GM21390 (cell line): ENCODE measurements around the gene VWA7.
"Not testable (repeated sequence)": the region's sequence is repeated elsewhere in the genome, so short reads cannot be mapped to it uniquely, and the experiment has no call there.

ENCODE experiments used
- ATAC-seq: cut with Tn5 transposase; IDR thresholded peaks from one replicate; pipeline ENCODE4 v1.9.1; 2021; ENCODE audit not compliant: unreplicated experiment

VWA7 gene, protein sequence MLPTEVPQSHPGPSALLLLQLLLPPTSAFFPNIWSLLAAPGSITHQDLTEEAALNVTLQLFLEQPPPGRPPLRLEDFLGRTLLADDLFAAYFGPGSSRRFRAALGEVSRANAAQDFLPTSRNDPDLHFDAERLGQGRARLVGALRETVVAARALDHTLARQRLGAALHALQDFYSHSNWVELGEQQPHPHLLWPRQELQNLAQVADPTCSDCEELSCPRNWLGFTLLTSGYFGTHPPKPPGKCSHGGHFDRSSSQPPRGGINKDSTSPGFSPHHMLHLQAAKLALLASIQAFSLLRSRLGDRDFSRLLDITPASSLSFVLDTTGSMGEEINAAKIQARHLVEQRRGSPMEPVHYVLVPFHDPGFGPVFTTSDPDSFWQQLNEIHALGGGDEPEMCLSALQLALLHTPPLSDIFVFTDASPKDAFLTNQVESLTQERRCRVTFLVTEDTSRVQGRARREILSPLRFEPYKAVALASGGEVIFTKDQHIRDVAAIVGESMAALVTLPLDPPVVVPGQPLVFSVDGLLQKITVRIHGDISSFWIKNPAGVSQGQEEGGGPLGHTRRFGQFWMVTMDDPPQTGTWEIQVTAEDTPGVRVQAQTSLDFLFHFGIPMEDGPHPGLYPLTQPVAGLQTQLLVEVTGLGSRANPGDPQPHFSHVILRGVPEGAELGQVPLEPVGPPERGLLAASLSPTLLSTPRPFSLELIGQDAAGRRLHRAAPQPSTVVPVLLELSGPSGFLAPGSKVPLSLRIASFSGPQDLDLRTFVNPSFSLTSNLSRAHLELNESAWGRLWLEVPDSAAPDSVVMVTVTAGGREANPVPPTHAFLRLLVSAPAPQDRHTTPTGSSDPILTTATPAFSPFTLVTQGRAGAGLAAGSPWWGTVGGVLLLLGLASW

DNA sequence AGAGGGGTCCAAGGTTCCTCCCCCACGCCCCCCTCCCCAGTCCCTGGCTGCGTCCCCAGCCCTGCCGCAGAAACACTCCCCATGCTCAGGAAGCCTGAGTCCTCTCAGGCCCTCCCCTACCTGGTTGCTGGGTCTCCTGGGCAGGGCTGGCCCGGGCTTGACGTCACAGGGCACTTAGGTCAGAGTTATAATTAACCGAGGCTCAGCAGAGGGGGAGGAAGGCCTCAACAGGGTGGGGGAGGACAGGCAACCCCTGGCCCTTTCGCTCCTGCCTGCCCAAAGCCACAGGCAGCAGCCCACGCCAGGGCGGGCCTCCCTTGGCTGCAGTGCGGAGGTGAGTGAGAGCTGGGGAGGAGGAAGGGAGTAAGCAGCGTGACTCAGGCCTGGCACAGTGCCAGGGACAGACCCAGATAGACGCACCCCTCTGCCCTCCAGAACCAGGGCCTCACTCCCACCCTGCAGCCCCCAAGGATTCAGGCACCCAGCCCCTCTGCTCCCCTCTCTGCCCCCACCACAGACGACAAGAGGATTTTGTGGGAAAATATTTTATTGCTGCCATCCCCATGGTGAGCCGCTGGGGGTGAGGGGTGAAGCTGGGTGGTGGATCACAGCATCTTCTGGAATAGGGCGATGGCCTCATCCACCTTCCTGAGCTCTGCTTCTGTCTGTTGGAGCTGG, at the start of gene VWA7:
Gene VWA7, minus strand, starts transcription at position 340 of the 678 bp plus-strand sequence. CDS start 549 bp downstream, outside the sequence.
- ATAC-seq = no peak

DNA sequence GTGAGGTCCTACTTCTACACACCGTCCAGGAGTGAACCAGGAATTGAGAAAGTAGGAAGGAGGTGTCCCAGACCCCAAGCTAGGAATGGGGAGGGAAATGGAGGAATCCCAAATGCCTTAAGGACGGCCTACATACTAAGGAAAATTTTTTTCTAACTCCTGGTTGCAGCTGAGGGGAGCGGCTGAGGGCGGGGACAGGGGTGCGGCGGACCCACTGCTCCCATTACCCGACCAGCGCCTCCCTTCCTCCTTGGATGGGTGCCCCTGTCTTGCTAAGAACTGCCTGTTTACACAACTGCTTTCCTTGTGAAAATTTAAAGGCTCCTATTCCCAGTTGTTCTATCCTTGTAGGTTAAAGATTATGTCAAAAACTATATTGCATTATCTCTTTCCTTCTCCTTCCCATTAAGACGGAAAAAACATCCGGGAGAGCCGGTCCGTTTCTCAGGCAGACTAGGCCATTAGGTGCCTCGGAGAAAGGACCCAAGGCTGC, 49.7 kb upstream of the VWA7 start:
- peak; percentile 9 for ATAC-seq

DNA sequence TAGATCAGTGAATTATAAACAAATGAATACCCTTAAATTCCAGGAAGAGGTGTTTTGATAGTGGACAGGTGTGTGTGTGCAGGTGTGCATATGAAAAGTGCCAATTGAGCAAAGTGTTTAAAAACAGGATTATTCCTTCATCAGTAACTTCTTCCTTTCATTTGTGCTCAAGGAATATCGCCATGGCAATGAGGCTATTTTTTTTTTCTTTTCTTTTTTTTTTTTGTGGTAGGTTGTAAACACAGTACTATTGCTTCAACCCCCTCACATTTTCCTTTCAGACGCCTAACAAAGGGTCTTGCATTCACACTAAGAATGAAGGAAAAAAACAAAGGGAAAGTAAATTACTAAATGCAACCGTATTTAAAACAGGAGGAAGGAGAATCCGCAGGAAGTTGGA, 48.4 kb upstream of the VWA7 start:
- no peak for ATAC-seq

DNA sequence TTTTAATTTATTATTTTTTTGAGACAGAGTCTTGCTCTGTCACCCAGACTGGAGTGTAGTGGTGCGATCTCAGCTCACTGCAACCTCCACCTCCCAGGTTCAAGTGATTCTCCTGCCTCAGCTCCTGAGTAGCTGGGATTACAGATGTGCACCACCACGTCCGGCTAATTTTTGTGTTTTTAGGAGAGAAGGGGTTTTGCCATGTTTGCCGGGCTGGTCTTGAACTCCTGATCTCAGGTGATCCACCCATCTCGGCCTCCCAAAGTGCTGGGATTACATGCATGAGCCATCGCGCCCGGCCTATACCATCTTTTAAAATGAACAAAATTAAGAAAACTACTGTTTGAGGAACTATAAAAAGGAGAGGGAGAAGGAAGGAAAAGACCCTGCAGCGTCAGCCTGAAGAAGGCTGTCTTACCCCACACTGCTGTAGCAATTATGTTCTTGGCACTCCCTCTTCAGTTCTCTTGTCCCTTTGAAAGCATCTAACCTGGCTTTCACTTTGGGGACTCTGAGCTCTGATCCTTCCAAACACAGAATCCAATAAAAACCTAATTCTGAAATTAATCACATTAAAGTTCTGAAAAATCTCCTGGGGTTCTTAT, 46.6 kb upstream of the VWA7 start:
- ATAC-seq = not testable (repeated sequence)

DNA sequence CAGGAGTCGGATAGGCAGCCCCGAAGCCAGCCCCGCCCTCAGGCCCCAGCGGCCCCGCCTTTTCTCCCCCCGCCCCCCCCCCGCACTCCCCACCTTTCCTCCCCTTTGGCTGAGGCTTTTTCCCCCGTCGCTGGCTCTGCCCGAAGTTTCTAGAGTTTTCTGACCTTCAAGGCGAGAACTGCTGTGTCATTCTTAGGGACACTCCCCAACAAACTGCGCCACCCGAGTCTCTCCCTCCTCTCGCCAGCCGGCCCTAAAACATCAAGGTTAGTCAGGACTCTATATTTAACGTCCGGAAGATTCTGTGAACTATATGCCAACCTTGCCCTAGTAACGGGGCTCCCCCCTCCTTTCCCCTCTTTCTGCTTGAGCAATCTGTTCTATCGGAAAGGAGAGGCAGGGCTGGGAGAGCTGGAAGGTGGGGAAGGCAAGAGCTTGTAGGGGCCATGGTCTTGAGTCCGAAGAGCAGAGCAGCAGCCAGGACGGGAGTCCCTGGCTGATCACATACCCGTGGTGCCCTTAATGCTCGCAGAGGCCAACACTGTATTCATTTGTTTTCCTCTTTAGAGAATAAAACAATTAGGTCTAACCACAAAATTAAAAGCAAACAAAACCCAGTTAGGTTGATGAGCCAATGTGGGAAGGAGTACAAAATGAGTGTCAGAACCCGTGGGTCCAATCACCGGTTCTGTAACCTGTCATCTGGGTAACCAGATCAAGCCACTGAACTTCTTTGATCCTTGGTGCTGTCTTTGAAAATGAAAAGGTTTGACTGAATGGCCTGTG, 45.1 kb upstream of the VWA7 start:
- ATAC-seq = no peak

DNA sequence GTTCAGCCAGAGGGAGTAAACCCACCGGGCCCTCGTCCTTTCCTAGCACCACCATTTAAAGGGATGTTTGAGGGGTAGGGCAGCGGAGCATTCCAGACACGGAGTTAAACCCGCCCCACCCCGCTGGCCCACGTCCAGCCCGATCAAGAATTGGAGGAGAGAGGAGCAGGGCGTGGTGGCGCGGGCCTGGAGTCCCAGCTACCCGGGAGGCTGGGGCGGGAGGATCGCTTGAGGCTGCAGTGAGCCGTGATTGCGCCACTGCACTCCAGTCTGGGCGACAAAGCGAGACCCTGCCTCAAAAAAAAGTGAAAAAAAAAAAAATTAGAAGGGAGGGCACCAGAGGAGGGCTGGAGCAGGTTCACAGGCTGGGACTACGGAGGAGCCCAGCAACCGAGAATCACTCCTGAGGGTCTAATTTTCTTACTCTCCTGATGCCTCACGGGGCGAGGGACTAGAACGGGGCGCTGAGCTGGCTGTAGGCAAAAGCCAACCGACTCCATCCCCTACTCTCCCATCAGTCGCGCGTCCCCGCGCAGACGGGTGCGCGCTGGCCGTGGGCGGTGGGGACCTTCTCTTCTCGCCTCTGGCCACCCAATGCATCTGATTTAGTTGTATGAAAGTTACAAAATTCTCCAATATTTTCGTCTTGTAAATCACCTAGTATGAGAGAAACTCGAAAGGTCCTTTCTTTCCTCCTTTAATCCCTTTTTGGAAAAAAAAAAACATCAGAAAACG, 44.3 kb upstream of the VWA7 start:
- no peak for ATAC-seq

DNA sequence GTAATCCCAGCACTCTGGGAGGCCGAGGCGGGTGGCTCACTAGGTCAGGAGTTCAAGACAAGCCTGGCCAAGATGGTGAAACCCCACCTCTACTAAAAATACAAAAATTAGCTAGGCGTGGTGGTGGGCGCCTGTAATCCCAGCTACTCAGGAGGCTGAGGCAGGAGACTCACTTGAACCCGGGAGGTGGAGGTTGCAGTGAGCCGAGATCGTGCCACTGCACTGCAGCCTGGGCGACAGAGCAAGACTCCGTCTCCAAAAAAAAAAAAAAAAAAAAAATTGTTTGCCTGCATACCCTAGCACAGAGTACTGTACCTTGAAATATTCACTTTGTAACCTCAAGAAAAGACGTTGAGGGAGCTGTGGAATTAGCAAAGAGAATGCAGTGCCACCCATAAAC, 43.3 kb upstream of the VWA7 start:
- ATAC-seq = not testable (repeated sequence)

DNA sequence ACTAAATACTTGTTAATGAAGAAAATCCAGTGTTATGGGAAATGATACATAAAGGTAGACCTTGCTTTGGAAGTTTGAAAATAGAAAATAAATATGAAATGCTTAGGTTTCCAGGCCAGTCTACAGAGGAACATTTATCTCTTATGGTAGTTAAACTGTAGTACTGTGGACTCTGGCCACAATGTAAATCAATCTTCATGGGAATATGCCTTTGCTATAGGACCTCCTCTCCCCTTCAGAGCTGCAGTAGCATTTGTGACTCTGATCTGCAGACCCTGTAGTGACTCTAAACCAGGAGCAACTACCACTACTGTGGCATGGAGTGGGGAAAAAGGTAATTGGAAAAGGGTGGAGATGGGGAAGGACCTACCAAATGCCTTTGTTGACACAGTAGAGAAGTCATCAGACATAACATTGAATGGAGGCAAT, 42.8 kb upstream of the VWA7 start:
- ATAC-seq = no peak

DNA sequence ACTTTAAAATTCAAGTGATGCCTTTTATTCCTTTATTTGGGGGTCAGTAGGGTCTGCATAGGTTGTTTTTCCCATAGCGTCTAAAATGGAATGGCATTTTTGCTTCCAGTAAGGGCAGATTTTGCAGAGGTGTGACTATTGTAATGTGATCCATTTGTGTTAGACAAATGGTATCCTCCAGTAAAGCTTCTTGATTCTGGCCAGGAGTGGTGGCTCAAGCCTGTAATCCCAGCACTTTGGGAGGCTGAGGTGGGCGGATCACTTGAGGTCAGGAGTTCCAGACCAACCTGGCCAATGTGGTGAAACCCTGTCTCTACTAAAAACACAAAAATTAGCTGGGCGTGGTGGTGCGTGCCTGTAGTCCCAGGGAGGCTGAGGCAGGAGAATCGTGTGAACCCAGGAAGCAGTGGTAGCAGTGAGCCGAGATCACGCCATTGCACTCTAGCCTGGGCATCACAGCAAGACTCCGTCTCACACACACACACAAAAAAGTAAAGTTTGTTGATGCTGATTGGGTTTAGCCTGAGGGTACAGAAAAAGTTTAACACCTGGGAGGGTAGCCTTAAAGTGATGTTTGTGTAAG, 40.9 kb upstream of the VWA7 start:
- not testable (repeated sequence) for ATAC-seq

DNA sequence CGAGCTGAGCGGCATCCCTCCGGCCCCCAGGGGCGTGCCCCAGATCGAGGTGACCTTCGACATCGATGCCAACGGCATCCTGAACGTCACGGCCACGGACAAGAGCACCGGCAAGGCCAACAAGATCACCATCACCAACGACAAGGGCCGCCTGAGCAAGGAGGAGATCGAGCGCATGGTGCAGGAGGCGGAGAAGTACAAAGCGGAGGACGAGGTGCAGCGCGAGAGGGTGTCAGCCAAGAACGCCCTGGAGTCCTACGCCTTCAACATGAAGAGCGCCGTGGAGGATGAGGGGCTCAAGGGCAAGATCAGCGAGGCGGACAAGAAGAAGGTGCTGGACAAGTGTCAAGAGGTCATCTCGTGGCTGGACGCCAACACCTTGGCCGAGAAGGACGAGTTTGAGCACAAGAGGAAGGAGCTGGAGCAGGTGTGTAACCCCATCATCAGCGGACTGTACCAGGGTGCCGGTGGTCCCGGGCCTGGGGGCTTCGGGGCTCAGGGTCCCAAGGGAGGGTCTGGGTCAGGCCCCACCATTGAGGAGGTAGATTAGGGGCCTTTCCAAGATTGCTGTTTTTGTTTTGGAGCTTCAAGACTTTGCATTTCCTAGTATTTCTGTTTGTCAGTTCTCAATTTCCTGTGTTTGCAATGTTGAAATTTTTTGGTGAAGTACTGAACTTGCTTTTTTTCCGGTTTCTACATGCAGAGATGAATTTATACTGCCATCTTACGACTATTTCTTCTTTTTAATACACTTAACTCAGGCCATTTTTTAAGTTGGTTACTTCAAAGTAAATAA, 40.2 kb upstream of the VWA7 start:
- ATAC-seq = not testable (repeated sequence)

DNA sequence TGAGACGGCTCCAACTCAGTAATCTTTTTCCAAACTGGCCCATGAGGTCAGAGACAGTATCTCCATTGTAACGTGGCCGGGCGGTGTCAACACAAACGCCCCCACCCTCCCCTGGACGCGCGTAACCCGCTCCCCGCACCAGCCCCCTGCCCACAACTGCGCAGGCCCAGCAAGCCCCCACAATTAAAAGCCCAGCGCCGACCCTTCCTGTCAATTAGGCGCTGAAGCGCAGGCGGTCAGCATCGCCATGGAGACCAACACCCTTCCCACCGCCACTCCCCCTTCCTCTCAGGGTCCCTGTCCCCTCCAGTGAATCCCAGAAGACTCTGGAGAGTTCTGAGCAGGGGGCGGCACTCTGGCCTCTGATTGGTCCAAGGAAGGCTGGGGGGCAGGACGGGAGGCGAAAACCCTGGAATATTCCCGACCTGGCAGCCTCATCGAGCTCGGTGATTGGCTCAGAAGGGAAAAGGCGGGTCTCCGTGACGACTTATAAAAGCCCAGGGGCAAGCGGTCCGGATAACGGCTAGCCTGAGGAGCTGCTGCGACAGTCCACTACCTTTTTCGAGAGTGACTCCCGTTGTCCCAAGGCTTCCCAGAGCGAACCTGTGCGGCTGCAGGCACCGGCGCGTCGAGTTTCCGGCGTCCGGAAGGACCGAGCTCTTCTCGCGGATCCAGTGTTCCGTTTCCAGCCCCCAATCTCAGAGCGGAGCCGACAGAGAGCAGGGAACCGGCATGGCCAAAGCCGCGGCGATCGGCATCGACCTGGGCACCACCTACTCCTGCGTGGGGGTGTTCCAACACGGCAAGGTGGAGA, 38.1 kb upstream of the VWA7 start, which contains the start of the genes HSPA1A and HSPA1L:
Gene HSPA1A, plus strand, starts transcription at position 519 of the 814 bp plus-strand sequence. Its CDS starts 214 bp downstream, at position 733.
Gene HSPA1L, minus strand, starts transcription at position 259 of the 814 bp plus-strand sequence. CDS start 3,311 bp downstream, outside the sequence.
- ATAC-seq = peak; percentile 34

DNA sequence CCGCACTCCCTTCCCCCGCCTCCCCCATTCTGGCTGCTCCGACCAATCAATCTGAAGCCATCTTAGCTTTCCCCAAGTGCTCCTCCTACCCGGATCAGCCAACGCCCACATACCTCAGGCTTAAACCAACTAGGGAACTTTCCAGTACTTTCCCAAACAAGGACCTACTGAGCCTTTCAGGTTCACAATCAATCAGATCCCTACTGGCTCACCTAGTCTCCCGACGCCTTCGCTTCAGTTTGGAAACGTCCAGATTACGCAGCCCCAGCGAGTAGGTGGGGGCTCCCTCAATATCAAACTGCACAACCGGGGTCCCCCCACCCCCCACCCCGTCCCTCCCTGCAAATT, 37.5 kb upstream of the VWA7 start:
- ATAC-seq = no peak

DNA sequence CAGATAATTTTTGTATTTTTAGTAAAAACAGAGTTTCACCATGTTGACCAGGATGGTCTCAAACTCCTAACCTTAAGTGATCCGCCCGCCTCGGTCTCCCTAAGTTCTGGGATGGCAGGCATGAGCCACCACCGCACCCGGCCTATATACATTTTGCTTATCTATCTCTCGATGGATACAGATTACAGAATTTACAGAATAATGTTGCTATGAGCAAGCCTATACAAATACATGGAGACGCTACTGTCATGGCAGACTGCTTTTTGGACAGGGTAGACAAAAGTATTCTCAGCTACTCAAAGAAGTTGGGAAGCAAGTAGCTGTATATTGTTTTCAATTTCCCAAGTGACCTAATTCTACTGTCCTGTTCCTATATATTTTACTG, 36.3 kb upstream of the VWA7 start:
- ATAC-seq = no peak

DNA sequence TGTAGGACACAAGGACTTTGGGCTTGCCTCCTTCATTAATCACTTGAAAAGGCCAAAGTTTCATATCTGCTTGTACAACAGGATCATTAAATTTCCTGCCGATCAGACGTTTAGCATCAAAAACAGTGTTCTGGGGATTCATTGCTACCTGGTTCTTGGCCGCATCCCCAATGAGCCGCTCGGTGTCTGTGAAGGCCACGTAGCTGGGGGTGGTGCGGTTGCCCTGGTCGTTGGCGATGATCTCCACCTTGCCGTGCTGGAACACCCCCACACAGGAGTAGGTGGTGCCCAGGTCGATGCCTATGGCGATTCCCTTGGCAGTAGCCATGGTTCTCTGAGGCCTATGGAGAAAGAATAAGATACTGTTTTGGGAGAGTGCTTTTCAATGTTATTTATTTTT, 34.5 kb upstream of the VWA7 start:
- ATAC-seq = no peak

DNA sequence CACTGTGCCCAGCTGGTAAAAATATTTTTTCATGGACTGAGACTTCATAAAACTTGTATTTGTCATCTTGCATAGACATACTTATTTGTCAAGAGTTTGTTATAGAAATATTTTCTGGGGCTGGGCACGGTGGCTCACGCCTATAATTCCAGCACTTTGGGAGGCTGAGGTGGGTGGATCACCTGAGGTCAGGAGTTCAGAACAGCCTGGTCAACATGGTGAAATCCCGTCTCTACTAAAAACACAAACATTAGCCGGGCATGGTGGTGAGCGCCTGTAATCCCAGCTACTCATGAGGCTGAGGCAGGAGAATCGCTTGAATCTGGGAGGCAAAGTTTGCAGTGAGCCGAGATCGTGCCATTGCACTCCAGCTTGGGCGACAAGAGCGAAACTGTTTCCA, 31.5 kb upstream of the VWA7 start:
- not testable (repeated sequence) for ATAC-seq

DNA sequence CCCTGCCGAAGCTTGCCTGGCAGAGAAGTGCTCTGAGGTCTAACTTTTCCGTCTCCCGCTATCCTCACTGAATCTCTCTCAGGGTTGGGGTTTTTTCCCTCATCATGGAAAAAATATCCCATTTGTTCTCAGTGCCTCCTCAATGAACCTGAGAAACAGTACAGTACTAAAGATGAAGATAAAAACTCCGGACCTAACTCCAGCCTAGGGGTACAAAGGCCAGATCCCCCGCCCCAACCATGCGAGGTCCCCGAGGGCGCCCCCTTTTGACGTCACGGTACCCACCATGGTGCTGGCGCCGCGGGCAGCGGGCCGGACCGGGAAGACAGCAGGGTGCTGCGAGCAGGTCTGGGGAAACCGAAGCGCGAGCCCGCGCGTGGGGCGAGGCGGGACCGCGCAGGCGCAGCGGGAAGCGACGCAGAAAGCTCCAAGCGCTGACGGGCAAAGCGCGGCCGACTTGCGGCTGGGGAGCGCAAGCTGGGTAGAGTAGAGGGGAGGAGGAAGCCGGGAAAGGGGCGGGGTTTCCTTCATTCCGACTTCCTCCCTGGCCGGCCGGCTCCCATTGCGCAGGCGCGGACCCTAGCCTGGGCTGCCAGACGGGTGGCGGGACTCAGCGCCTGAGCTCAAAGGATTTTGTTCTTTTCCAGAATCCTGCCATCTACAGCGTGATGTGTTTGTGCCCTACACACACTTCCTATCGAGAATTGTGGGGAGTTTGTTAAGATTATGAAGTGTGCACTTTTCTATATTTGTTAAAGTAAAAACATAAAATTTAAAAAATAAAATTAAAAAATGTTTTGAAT, 29.5 kb upstream of the VWA7 start, which contains the start of gene LSM2:
Gene LSM2, minus strand, starts transcription at position 497 of the 803 bp plus-strand sequence. Its CDS starts 209 bp downstream, at position 288.
- peak; percentile 84 for ATAC-seq
